Measurements from ENCODE around the gene ZNF536. TPM values are rescaled to one million over a fixed set of nuclear protein-coding genes. Genes with fewer than 3 reads are reported as not detected.

ZNF536 gene
- total RNA-seq, 6 experiments from 2014 or later, result not detected

DNA sequence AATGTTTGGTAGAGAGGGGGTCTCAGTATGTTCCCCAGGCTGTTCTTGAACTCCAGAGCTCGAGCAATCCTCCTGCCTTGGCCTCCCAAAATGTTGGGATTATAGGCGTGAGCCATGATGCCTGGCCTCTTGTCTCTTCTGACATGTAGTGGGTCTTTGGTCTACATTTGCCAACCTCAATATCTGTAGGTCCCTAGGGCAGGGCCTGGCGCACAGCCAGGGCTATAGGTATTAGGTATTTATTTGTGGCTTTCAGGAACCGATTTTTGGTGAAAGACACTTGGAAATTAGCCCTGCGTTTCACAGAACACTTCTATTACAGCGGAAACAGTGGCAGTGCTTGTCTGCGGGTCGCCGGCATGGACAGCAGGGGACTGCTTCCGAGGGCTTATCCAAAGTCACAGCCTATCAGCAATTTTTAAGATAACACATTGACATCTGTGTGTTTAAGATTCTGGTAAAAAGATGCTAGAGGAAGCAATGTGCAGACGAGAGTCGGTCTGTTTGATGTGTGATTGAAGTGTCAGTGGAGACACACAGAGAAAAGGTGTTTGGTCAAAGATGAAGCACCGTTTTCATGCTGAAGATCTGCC lies 14.5 kb downstream of the ZNF536 start:
- no peak for DNase-seq
- Mint-ChIP-seq H3K9me3 (peaks cover 70% of the 10 kb centered on the region), H3K4me1 (ENCODE audit: low read depth) (no peaks in the 10 kb centered on the region), H3K36me3 (ENCODE audit: low read depth) (peaks cover 9% of the 10 kb centered on the region), H3K27me3 (ENCODE audit: insufficient read depth) (peaks cover 2% of the 10 kb centered on the region; the same call in 1 of the 2 replicates), H3K27ac (no peak overlapping the region), H3K4me3 (no peak overlapping the region)
- no peak for TF ChIP-seq CTCF (IDR thresholded peaks at IDR 0.05)

- no peak for DNase-seq
- H3K27me3 Mint-ChIP-seq (ENCODE audit: insufficient read depth), result peaks cover 2% of the 10 kb centered on the region; the same call in 1 of the 2 replicates
These were observed 15.3 kb downstream of the ZNF536 start for GRCh38 chr19:30387311-30388115.

DNA sequence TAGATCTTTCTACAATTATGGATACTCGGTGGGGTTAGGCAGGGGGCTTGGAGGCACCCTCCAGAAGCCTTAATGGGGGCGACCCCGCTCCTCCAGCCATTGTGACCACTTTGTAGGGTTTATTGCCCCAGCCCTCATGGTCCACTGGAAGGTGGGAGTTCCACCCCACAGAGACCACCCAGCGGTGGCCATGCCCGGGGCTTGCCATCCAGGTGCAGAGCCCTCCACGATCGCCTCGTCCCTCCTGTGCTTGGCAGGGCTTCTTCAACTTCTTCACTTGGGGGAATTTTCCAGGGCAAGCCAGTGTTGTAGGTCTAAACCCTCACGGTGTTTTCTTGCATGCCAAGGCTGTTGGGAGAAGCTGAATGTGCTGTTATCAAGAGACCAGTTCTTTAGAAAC lies 16.1 kb downstream of the ZNF536 start:
- no peak overlapping the region for H3K27ac Mint-ChIP-seq
- TF ChIP-seq CTCF (IDR thresholded peaks at IDR 0.05), result no peak
- H3K9me3 Mint-ChIP-seq, result peaks cover 72% of the 10 kb centered on the region
- DNase-seq, result no peak
- no peak overlapping the region for H3K4me3 Mint-ChIP-seq
- peaks cover 2% of the 10 kb centered on the region; the same call in 1 of the 2 replicates for H3K27me3 Mint-ChIP-seq (ENCODE audit: insufficient read depth)
- H3K36me3 Mint-ChIP-seq (ENCODE audit: low read depth), result peaks cover 9% of the 10 kb centered on the region
- H3K4me1 Mint-ChIP-seq (ENCODE audit: low read depth), result no peaks in the 10 kb centered on the region

More at GRCh38 chr19:30387311-30388115, 15.3 kb downstream of the ZNF536 start:
- Mint-ChIP-seq H3K4me3 (no peak overlapping the region), H3K4me1 (ENCODE audit: low read depth) (no peaks in the 10 kb centered on the region), H3K36me3 (ENCODE audit: low read depth) (peaks cover 9% of the 10 kb centered on the region), H3K9me3 (peaks cover 68% of the 10 kb centered on the region), H3K27ac (no peak overlapping the region)
- no peak for TF ChIP-seq CTCF (IDR thresholded peaks at IDR 0.05)

DNA sequence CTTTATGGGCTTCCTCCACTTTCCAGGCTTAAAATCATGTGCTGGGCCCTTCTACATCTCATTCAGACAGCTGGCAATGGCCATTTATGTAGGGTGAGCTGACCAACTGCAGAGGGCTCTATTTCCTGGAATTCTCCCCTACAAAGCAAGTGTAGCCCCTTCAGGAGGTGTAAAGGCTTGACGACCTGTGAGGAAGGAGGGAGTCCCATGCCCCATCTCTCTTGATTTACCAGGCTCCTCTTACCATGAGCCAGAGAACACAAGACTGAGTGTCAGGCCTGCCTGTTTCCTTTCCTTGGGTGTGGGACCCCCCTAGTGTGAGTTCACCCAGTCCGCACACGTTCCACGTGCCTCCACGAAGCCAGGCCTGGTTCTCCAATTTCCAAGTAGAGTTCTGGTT lies 16.6 kb downstream of the ZNF536 start:
- Mint-ChIP-seq H3K27me3 (ENCODE audit: insufficient read depth) (peaks cover 2% of the 10 kb centered on the region; the same call in 1 of the 2 replicates), H3K9me3 (peaks cover 77% of the 10 kb centered on the region), H3K36me3 (ENCODE audit: low read depth) (peaks cover 9% of the 10 kb centered on the region), H3K4me3 (no peak overlapping the region), H3K4me1 (ENCODE audit: low read depth) (no peaks in the 10 kb centered on the region), H3K27ac (no peak overlapping the region)
- DNase-seq, result no peak
- TF ChIP-seq CTCF (IDR thresholded peaks at IDR 0.05), result no peak

DNA sequence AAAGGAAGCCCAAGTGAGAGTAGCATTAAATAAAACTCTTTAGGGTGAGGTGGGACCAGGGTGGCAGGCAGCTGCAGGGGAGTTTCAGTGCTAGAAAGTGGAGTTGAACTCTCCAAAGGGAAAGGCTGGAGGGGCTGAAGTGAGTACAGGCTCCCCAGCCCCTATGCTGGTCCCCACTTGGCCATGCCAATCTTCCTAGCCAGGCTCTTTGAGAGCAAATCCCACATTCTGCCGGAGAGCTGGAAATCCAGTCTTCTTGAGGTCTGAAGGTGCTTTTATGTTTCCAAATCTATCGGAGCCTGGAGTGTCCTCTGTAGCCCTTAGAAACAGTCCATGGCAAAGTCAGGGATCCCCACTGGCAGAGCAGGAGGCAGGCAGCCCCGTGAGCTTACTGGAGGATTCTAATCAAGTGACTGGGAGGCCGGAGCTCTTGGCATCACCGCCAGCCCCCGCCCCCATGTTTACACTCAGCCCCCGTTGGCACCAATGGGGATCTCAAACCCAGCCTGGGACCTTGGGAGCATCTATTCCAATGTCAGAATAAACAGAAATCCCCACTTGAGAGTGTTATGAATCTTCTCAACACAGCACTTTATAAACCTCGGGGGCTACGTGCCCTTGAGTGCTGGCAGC lies 18.3 kb downstream of the ZNF536 start:
- H3K4me3 Mint-ChIP-seq, result no peak overlapping the region
- no peak for TF ChIP-seq CTCF (IDR thresholded peaks at IDR 0.05)
- H3K36me3 Mint-ChIP-seq (ENCODE audit: low read depth), result peaks cover 8% of the 10 kb centered on the region
- no peak overlapping the region for H3K27ac Mint-ChIP-seq
- H3K4me1 Mint-ChIP-seq (ENCODE audit: low read depth), result no peaks in the 10 kb centered on the region
- DNase-seq, result no peak
- peaks cover 85% of the 10 kb centered on the region for H3K9me3 Mint-ChIP-seq
- peaks cover 2% of the 10 kb centered on the region; the same call in 1 of the 2 replicates for H3K27me3 Mint-ChIP-seq (ENCODE audit: insufficient read depth)
